Hepatic stellate cell (primary cell): ENCODE measurements around the gene SLC37A3.
"Not testable (repeated sequence)": the region's sequence is repeated elsewhere in the genome, so short reads cannot be mapped to it uniquely, and the experiment has no call there.

Source experiments
- DNase-seq: peaks from one replicate; pipeline ENCODE4 v3.0.0; 2011; ENCODE audit warnings: low spot score

The SLC37A3 gene

DNA sequence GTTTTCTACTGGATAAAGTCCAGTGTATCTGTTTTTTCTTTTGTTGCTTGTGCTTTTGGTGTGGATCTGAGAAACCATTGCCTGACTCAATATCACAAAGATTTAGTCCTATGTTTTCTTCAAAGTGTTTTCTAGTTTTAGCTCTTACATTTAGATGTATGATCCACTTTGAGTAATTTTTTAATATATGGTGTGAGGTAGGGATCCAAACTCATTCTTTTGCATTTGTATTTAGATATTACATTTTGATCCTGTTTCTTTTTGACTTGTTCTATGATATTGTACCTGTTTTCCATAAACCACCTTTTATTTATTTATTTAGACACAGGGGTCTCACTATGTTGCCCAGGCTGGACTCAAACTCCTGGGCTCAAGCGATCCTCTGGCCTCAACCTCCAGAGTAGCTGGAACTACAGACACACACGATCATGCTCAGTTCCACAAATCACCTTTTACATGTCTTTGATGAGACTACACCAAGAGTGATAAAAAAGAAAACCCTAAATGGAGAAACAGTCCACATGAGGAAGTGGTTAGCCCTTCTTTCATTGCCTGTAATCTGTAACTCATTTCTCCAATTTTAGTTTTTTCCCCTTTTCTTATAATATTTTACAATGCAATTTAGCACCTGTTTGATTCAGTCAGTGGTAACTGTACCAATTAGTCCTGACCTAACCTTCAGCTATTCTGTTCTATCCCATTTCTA is 86.0 kb downstream of the SLC37A3 start:
- no peak for DNase-seq

DNA sequence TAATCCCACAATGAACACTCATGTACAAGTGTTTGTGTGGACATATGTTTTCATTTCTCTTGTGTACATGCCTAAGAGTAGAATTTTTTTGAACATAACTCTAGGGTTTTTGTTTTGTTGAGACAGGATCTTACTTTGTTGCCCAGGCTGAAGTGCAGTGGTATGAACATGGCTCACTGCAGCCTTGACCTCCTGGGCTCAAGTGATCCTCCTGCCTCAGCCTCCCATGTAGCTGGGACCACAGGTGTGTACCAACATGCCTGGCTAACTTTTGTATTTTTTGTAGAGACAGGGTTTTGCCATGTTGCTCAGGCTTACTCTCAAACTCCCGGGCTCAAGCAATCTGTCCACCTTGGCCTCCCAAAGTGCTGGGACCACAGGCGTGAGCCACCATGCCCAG is 87.2 kb downstream of the SLC37A3 start:
- not testable (repeated sequence) for DNase-seq

DNA sequence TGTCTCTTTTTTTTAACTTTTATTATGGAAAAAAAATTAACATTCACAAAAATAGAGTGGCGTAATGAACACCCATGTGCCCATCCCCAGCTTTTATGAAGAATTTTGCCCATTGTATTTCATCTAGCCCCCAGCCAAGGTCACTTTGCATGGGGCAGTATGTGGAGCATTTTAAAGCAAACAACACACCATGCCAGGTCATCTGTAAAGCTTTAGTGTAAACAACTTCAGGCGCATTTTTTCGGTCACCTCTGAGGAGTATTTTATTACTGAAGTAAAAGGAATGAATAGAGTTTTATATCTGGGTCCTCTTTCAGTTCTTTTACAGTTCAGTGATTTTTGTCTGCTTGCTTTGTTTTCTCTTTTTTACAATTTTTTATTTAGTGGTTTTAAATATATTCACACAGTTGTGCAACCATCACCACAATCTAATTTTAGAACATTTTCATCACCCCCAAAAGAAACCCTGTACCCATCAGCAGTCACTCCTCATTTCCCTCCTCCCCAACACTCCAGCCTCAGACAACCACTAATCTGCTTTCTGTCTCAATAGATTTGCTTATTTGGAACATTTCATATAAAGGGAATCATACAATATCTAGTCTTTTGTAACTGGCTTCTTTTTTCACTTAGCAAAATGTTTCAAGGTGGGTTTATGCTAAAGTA is 87.9 kb downstream of the SLC37A3 start:
- DNase-seq = no peak

DNA sequence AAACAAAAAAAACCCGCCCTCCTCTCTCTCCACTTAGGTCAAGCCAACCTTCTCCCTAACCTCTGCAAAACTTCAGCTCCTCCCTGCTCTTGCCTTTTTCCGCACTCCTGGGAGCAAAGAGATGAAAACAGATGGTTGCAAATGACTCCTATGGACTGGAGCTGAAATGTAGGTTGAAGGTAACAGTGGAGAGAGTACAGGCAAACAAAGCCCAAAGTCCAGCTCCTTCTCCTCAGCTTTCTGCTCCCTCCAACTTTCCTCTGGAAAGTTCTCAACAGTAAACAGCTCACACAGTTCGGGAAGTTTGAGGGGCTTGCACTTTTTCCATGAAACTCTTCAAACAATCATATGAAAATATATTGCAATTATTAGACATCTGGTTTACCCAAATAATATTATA is 90.3 kb downstream of the SLC37A3 start:
- DNase-seq = no peak

DNA sequence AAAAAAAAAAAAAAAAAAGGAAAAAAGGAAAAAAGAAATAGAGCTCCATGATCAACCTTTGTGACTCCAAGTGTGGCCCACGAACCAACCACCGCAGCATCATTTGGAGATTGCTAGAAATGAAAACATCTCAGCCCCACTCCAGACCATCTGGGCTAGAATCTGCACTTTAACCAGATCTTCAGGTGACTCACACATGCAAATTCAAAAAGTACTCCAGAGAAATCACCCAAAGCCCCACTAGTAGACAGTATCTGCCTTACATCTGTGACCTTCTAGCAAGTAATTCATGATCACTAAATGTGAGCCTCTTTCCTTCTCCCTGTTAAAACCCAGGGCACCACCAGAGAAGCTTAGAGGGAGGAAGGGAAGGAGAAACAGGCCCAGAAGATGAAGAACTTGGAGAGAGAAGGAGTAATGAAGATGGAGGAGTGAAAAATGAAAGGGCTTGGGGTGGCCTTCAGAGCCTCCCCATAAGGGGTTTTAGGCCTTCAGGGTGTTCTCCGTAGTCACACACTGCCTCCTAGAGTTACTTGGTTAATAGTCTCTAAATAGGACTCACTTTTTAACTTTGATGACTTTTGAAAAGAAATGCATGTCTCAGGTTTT is 94.0 kb downstream of the SLC37A3 start:
- DNase-seq = no peak

DNA sequence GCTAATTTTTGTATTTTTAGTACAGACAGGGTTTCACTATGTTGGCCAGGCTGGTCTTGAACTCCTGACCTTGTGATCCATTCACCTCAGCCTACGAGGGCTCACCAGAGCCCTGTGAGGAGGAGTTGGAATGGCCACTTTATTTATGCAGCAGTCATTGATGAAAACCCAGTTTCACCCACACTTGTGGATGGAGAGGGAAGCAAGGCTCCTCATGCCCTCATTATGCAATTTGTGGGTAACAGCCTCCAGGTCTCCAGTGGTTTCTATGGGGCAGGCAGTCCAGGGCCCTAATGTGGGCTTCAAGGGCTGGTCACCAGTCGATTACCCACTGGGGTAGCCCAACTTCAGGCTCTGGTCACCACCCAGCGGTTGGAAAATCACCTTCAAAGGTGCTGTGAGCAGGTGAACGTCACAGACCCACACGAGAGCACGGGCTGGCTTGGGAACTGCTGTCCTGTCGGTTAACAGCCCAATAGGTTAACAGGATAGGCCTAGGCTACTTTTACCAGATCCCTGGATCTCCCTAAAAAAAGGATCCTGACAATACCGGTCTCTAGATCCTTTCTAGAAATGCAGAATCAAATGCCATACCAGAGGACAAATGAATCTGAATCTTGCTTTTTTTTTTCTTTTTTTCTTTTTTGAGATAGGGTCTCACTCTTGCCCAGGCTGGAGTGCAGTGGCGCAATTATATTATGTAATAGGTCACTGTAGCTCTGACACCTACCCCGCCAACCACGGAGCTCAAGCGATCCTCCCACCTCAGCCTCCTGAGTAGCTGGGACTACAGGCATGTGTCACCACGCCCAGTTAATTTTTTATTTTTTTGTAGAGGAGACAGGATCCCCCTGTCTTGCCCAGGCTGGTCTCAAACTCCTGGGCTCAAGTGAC is 97.8 kb downstream of the SLC37A3 start:
- no peak for DNase-seq

DNA sequence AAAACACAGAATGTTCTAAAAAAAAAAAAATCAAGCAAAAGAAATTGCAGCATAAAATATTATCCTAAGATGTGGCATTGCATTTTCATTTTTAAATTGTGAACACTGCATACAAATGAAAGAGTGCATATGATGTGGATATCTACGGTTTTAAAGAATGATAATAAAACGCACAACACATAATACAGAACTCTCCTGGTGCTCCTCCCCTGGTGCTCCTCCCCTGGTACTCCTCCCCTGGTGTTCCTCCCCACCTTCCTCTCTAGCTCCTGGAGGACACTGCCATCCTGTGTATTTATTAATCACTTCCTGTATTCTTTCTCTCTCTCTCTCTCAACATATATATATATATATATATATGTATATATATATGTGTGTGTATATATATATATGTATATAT is 100.1 kb downstream of the SLC37A3 start:
- no peak for DNase-seq

DNA sequence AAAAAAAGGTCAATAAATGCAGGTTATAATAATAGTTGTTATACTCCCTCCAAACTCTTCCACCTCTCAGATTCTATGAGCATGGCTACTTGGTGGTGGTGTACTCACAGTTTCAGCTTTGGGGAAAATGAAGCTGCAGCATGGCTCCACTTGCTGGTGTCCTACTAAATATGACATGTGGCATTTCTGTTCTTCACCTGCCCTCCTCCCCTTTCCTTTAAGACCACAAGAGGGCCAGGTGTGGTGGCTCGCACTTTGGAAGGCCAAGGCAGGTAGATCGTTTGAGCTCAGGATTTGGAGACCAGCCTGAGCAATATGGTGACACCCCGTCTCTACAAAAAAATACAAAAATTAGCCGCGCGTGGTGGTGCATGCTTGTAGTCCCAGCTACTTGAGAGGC is 101.1 kb downstream of the SLC37A3 start:
- DNase-seq = no peak

DNA sequence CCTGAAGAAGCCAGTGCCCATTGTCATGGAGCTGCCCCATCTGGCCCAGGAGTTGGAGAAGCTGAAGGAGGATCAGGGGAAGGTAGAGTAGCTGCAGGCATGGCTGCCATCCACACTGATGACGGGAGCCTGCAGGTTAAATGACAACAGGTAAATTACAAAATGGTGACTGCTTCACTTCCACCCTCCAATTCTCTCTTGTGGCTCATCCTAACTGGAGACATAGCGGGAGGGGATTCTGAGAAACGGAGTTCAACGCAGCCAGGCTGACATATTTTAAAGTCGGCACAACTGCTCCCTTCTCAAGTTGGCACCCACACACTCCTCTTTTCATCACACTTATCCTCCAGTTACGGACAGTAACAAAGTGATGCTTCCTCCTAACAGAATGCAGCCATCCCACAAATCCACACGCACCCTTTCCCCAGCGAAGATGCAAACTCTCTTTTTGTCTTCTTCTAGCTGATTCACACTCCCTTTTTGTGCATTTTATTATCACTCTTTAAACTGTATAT is 103.0 kb downstream of the SLC37A3 start:
- DNase-seq = no peak

DNA sequence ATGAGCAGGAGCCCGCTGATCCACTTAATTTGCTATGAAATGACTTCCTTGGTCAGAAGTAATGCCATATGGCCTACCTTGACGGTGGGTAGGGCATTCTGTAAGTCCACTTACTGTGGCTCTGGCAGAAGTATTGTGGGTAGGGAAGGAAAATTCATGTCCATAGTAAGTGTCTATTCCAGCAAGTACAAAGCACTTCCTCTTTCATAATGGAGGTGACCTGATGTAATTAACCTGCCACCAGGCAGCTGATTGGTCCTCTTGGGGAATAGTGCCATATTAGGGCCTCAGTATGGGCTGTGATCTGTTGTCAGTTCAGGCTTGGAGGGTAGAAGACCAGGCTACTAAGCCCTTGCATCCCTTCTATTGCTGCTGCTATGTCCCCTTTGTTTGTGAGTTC is 103.9 kb downstream of the SLC37A3 start:
- DNase-seq = no peak

DNA sequence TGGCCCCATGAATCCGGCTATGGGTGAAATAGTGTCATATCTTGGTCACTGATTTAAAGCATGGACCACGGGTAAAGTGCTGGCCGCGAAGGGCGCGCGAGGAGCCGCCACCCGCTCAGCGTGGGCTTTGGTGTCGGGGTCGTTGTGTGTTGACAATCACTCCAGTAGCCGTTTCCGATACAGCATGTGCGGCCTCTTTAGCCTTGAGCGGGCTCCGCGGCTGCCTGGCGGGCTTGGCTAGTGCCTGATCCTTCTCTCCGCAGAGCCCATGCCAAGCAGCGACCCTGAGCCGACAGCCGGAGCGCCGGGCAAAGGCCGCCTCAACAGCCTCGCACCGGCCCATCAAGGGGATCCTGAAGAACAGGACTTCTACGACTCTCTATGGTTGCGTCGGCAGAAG is 105.9 kb downstream of the SLC37A3 start:
- no peak for DNase-seq

DNA sequence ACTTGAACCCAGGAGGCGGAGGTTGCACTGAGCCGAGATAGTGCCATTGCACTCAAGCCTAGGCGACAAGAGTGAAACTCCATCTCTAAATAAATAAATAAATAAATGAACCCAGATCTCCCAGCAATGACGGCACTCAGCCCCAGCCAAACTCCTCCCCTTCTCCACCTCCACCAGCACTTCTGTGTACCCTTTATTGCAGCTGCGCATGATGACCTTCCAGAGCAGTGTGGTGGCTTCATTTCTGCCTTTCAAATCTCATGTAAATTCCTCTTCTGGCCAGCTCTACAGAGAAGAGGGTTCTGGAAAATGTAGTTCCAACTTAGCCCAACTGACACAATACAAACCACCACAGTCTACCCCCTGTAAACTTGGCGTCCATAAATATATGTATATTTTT is 108.5 kb downstream of the SLC37A3 start:
- DNase-seq = no peak

DNA sequence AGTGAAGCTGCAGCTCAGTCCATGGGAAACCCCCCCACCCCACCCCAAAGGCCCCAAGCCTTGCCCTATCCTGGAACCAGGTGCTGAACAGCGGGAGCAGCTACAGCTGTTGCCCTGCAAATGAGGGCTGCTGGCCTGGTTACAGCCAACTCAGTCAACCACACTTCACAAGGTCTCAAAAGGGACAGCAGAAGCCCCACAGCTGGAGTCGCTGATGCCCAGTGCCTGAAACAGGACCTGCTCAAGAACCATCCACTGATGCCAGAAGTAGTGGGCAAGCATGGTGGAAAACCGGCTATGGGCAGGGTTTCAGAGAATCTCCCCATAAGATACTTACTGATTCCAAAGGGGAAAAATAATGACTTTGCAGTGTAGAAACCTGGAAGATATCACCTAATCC is 110.3 kb downstream of the SLC37A3 start:
- no peak for DNase-seq

DNA sequence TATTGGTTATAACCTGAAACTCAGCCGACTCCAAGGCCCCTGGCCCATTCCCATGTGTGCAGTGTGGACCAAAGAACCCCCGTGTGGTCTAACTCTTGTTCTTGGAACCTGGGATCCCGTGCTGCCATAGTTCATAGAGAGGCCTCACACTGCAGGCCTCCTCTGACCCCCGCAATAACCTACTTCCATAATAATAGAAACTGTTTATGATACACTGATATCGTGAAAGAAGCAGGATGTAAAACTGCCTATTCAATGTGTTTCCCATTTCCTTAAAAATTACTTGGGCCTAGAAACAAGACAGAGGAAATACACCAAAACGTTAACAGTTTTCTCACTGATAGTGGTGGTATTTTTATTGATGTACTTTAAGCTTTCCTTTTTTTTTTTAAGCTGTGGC is 112.4 kb downstream of the SLC37A3 start:
- DNase-seq = no peak

DNA sequence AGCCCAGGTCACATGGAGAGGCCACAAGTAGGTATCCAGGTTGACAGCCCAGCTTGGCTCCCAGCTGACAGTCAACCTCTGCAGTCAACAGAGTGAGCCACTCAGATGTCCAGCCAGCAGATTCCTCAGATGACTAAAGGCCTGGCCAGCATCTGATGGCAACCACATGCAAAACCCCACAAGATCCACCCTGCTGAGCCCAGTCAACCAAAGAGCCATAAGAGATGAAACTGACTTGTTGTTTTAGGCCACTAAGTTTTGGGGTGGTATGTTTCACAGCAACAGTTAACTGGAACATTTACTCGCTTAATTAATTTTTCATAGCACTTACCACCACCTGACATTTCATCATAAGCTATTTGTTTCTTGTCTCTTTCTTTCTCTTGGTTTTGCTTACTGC is 114.3 kb downstream of the SLC37A3 start:
- DNase-seq = no peak
